ENCODE results near the gene STAP1.

The STAP1 gene

DNA sequence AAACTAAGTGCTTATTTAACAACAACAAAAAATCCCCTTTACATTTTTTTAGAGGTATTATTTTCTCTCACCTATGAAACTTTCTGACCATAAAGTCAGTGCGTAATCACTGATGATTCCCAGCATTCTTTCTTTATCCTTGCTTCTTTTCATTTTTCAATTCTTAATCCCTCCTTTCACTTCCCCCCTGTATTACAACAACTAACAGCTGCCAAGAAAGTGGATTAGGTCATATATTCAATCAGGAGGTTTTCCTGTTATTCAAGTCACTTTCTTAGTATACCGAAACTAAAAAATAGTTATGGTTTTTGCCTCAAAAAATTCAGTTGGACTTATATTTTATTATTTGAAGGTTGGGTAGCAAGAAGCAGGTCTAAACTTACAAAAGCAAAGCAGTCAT lies 2.1 kb upstream of the STAP1 start:
- DNase-seq: no peak

DNA sequence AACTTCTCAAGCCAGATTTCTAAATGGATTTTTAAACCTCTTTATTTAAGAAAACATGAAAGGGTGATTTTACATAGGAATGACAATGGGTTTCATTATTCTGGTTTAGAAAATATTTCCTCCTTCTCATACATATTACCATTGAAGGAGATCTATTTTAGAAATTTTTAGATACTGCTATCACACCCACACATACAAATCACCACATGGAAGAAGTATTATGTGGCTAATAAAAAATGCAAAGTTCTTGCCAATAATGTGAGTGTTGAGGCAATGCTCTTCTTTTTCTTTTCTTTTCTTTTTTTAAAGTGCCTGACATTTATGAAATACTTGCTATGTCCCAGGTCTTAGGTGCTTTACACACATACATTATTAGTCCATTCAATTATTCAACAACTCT lies 6.8 kb downstream of the STAP1 start:
- no peak for DNase-seq

DNA sequence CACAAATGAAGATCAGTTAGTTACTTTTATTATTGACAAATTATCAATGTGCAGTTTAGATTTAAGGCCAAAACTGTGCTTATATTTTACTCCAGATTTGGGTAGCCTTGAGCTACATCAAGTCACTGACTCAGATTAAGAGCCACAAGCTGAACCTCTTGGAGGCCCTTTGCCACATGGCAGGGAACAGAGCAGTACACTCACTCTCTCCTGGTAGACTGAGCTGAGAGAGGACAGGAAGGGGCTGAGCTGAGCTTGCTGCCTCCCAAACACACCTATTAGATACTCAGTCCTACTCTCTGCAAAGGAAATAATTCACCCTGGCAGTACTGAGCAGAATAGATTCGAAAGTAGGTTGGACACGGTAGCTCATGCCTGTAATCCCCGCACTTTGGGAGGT lies 7.8 kb downstream of the STAP1 start:
- peak in 1 of 5 experiments; percentile 16 for DNase-seq

DNA sequence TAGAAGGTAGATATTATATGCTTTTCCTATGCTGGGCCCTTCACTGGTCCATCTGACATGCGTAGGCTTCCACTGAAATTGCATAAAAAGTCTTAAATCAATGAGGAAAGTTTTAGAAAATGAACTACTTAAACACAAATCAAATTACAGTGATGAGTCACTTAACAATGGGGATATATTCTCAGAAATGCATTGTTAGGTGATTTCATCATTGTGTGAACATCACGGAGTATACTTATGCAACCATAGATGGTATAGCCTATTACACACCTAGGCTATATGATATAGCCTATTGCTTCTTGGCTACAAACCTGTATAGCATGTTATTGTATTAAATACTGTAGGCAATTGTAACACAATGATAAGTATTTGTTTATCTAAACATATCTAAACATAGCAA lies 10.3 kb downstream of the STAP1 start:
- DNase-seq: no peak

DNA sequence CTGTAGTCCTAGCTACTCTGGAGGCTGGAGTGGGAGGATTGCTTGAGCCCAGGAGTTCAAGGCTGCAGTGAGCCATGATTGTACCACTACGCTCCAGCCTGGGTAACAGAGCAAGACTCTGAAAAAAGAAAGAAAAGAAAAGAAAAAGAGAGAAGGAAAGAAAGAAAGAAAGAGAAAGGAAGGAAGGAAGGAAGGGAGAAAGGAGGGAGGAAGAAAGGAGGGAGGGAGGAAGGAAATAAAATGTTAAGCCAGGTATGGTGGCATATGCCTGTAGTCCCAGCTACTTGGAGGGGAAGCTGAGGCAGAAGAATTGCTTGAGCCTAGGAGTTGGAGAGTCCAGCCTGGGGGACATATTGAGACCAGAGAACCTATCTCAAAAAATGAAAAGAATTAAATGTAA lies 12.0 kb downstream of the STAP1 start:
- no peak for DNase-seq

DNA sequence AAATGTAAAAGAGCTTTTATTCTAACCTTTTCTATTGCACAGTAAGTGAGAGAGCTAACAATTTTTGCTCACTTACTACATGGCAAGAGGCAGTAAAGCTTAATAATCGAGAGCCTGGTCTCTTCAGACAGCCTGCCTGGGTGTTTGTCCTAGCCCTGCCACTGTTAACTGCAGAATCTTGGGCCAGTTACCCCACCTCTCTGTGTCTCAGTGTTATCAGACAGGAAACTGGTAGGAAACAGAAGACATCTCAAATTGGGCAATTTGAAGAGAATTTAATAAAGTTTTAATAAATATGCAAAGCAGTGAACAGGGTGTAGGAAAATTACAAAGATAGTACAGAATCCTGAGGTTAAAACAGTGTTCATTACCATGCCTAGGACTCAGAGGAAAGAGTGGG lies 13.4 kb downstream of the STAP1 start:
- no peak for DNase-seq

DNA sequence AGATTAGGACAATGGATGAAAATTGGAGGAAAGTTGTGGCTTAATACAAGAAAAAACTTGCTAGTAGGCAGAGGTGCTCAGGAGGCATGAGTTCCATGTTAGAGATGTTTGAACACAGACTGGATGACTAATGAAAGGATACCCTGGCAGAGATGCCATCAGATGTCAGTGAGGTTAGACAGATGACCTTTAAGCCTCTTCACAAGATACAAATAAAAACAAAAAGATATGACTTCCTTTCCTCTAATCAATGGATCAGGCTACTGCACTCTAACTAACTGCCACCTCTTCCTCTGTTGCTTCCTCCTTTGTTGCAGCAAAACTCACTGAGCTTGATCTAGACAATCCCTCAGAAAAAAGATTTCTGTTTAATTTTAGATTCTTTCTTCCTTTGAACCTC lies 14.7 kb downstream of the STAP1 start:
- DNase-seq: peak in 1 of 5 experiments; percentile 45

DNA sequence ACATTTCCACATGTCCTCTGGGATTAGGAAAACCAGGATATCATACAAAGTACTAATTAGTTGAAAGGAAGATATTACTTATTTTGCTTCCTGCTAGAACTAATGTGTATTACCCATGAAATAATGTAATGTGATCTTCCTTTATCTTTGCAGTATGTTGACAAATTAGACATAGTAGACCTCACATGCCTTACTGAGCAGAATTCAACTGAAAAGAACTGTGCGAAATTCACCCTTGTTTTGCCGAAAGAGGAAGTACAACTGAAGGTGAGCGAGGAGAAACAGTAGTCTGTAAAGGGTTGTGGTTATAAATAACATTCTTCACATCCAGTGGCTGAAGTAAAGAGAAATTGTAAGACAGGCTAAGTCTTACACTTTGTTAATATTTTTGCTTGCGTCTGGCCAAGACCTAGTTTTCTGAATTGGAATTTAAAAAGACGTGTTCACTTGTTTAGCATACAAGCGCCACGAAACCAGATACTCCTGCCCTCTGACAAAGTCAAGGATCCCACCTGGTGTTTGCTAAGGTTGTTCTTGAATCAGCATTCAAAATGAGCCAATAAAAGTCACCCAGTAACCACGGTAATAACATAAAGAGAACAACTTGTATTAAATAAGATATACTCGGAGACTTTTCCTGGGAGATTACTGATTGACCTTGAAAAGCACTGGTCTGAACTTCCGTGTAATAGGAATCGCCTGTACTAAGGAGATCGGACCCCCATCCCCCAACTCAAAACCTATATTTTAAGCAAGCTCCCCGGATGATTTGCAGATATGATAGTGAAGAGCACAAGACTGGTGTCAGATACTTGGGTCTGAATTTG lies 16.9 kb downstream of the STAP1 start:
- peak in 1 of 5 experiments; percentile 52 for DNase-seq

DNA sequence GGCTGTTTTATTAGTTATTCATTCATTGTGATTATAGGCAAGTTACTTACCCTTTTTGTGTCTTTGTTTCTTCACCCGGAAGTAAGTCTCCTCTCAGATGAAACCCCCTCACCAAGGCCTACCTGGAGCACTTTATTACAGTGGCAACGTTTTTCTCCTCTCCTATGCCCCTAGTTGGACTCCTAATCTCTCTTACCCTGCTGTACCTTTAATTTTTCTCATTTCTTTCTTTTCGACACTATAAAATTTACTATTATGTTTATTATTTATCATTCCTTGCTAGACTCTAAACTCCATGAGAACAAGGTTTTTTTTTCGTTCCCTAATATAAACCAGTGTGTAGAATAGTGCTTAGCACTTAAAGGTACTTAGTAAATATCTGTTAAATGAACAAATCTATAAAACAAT lies 17.5 kb downstream of the STAP1 start:
- DNase-seq: no peak

DNA sequence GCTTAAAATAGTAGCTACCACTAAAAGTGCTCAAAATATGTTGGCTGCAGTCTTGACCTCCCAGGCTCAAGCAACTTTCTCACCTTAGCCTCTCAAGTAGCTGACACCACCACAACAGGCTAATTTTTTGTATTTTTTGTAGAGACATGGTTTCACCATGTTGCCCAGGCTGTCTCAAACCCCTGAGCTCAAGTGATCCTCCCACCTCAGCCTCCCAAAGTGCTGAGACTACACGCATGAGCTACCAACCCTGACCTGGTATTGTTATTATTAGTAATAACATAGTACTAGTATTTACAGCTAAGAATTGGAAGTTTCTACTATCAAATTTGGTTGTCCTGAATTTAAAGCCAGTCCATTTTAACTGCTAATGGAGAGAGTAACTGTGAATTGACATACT lies 18.0 kb downstream of the STAP1 start:
- no peak for DNase-seq

DNA sequence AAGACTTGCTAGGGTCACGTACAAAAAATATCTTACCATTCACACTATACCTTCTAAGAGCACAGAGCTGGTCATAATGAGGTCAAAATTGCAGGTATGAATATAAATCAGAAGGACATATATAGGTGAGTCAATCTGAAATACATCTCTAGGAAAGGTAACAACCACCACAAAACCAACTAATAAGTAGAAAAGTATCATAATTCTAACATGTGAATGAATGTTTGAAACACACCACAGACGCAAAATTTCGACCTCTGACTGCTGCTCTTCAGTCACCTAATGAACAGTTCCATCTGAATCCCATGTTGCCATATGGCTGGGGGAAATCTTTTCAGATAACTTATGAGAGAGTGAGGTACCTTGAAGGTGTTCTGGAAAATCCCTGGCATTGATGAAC lies 22.1 kb downstream of the STAP1 start:
- DNase-seq: peak in 1 of 5 experiments; percentile 52

DNA sequence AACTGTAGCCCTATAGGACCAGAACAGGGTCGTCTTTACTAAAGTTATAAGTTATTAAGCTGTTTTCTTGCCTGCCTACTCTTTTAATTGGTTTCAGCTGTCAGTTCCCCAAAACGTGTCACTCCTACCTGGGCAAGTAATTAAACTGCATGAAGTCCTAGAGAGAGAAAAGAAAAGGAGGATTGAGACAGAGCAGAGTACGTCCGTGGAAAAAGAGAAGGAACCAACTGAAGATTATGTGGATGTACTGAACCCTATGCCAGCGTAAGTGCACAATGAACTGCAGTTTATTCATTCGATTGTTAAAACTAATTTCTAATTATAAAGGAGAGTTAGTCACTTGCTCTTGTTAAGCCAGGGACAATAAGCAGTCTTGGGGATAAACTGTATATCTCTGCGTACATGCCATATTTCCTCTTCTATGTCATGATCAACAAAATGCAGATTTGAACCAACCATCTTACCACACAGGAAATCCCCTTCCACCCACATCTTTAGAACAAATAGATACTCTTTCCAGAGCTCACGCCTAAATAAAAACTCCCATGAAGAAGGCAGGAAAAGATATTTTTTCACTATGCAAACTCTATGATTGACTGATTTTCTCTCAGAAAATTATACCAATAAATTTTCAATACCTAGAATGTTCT lies 22.8 kb downstream of the STAP1 start:
- DNase-seq: peak in 2 of 5 experiments; percentile 13 to 82

DNA sequence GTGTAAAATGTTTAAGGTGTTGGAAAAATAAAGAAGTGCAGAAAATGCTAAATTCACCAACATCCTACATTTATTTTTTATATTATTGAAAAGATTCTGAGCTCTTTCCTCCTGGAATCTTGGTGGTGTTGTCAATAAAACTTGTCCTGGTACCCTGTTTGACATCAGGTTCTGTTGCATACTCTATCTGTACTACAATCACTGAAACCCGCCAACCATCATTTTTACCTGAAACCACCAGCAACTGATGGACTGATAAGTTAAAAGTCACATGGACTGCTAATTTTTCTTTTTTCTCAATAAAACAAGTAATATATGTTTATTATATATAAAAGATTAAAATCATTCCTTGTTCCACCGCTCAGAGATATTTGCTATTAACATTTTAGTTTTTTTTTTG lies 23.4 kb downstream of the STAP1 start:
- DNase-seq: peak in 1 of 5 experiments; percentile 68

DNA sequence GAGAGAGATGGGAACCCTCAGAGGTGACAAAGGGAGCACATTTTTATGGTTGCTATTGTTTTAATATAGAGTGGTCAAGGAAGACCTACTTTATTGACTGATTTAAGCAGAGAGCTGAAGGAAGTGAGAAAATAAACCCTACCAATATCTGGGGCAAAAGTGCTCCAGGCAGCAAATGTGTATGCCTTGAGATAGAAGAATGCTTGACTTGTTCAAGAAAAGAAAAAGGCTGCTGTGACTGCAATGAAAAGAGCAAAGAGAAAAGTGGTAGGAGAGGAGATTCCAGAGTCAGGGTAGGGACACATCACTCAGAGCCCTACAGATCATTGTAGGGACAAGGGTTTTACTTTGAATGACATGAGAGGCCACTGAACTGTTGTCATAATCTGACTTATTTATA lies 26.0 kb downstream of the STAP1 start:
- DNase-seq: no peak

DNA sequence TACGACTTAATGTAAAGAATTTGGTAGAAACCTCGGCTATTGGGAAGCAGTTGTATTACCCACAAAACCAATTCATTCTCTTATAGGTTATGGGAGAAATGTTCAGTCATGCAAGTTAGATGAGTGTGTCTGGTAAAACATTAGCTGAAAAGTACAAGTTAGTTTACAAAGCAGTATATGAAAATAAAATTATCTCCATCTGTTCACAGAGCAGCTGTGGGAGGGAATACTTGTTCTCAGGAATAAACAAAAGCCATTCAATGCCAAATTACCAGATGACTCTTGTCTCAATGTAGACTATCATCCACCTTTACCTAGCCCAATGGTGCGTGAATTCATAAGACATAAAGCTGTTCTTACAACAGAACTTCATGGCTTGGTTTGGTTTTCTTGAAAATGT lies 28.6 kb downstream of the STAP1 start:
- no peak for DNase-seq

DNA sequence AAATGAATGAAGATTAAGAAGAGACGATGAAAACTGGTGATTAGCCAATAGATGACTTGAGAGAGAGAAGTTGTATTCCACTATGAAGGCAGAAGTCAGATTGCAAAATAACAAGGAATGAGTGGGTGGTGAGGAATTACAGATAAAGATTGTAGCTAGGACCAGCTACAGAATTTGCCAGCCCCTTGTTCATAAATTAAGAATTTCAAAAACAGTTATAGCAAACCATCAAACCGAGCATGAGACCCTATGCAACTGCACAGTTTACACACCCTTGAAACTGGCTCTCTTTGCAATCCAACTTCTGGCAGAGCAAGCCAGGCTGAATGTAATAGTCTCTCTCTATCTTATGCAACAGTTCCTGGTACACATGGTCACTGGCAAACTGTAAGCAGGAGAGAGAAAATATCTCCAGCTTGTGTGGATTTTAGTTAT lies 35.2 kb downstream of the STAP1 start:
- DNase-seq: no peak

DNA sequence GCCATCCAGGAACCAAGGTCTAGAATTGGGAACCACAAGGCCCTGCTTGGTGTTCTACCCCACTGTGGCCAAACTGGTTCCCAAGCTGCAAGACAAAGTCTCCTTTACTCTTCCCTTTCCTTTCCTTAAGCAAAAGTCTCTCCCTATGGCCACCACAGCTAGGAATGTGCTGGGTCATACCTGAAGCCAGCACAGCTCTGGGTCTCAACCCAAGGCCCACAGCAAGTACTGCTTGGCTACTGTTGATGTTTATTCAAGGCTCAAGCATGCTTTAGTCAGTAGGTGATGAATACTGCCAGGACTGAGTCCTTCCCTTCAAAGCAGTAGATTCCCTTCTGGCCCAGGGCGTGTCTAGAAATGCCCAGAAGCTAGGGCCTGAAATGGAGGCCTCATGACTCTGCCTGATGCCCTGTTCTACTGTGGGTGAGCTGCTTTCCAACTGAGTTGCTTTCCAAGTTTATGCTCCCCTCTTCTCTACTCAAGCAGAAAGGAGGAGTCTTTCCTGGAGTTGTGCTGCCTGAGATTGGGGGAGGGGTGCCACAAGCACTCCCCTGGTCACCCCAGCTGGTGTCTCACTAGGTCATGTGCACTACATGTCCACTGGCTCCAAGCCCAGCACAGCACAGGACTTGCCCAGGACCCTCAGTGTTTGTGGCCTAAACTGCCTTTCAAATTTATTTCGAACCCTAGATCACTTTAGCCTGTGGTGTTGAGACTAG lies 44.9 kb downstream of the STAP1 start:
- no peak for DNase-seq

DNA sequence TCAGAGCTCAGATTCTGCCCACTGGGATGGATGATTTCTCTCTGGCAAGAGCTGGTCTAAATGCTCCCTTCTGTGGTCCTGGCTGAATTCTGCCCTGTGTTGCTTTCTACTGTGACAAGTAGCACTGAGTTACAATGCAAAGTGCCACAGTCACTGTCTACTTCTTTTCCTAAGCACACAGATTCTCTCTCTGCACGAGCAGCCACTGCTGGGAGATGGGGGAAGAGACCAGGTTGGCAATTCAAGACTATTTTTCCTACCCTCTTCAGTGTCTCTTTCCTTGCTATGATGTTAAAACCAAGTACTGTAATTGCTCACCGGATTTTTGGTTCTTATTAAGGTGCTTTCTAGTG lies 45.5 kb downstream of the STAP1 start:
- peak in 1 of 5 experiments; percentile 15 for DNase-seq

DNA sequence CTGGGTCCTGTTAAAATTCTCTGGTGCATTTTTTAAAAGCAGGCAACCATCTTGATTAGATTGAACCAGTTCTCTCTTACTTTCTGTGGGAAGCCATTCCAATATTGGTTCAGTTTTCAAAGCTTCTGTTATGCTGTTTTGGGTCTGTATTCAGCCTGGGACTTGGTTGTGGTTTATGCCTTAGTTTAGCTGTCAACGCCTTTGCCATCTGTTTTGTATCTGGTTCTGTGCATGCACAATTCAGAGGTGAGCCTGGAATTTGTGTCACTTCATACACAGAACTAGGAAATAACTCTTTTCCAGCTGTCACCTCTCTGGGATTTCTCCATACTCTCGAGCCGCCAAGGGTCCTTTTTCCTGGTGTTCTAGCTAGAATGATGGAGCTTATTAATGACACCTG lies 46.2 kb downstream of the STAP1 start:
- no peak for DNase-seq

DNA sequence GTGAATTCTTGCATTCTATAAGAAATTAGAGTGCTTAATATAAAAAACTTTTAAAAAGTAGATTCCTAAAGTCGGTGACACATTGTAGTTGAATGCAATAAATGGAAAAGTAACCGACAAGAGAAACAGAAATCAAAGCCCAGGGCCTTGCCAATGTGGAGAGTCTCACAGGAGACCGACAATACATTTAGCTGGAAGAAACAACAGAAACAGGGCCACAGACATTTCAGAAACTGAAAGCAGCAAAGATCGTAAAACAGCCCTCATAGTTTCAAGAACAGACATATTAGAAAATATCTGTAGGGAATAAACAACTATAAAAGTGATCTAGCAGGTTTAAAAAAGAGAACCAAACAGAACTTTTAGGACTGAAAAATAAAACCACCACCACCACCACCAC lies 49.5 kb downstream of the STAP1 start:
- peak in 1 of 5 experiments; percentile 59 for DNase-seq

DNA sequence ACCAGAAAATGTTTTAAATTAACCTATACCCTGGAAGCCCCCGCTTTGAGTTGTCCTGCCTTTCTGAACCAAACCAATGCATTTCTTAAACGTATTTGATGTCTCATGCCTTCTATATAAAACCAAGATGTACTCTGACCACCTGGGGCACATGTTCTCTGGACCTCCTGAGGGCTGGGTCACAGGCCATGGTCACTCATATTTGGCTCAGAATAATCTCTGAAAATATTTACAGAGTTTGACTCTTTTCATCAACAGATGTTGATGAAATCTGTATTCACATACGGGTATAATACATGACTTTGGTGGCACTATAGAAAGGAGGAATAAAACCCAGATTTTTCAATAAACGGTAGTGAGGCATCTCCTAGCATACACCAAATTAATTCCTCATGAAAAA lies 55.7 kb downstream of the STAP1 start:
- DNase-seq: no peak

DNA sequence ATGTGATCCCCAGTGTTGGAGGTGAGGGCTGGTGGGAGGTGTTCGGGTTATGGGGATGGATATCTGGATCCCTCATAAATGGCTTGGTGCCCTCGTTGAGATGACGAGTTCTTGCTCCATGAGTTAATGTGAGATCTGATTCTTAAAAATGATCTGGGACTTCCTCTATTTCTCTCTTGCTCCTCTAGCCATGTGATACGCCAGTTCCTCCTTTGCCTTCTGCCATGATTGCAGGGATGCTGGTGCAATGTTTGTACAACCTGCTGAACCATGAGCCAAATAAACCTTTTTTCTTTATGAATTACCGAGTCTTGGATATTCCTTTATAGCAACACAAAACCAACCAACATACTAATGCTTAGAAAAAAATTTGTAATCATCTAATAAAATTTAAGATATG lies 56.6 kb downstream of the STAP1 start:
- no peak for DNase-seq

DNA sequence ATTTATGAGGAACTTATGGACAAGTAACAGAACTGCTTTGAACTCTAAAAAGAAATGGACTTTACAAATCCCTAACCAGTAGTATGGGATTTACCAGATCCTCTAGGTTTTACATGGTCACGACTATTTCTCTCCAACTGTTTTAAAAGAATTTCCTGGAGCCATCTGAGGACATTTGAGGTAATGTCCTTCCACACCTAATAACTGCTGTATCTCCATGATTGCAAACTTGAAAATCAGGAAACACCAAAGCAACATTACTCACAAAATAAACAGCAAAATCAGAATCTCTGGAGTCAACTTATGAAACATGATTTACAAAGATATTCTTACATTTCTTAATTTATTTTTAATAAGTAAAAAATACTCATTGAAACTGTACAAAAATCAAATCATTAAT lies 58.0 kb downstream of the STAP1 start:
- no peak for DNase-seq

DNA sequence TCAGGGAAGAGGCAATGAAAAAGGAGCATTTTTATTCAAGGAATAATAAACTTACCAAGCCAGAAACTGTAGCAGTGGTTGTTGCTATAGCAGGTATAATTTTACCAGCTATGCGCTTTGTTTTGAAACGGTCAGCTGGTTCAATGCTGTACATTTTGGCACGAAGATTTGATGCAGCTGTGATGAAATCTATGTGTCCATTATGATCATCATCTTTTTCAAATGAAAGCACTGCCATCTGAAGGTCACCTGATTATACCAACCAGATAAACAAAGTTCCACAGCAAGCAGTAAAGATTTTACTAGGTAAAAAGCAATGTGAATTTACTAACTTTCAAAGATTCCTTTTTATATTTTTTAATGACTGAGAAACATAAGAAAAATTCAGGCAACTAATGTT lies 66.4 kb downstream of the STAP1 start:
- DNase-seq: no peak

All from T-helper 2 cell (primary cell).